Measurements from ENCODE around the gene PKNOX2. TPM values are rescaled to one million over a fixed set of nuclear protein-coding genes. Genes with fewer than 3 reads are reported as not detected.
A peak's percentile ranks its signal among the peaks of the same experiment; 100 is the strongest.

PKNOX2 gene
- total RNA-seq, 4 donors from 2014 or later = 0.83 to 4.1 (median 2.5) TPM

GRCh38 chr11:125376117-125376516, 211.6 kb downstream of the PKNOX2 start:
- WGBS = 27% methylated on average over 9 of the region's 9 CpGs
- intact Hi-C loops (cut with DNase I) = no loop called here

GRCh38 chr11:125376856-125377255, 212.3 kb downstream of the PKNOX2 start:
- DNase-seq (ENCODE audit: extremely low spot score) = no peak
- Histone ChIP-seq H3K27ac (replicated peaks in 1 of 4) (peak overlapping the region; percentile 53 to 77 (median 72)), H3K36me3 (no peaks in the 10 kb centered on the region), H3K4me1 (peaks cover 19 to 39% (median 30%) of the 10 kb centered on the region in 4 donors), H3K9me3 (no peaks in the 10 kb centered on the region), H3K4me3 (no peak overlapping the region), H3K27me3 (no peaks in the 10 kb centered on the region)
- intact Hi-C loops (cut with DNase I) = no loop called here
- WGBS = 42% methylated on average over 5 of the region's 5 CpGs
- TF ChIP-seq EP300 (IDR thresholded peaks at IDR 0.05) (no peak), POLR2A (IDR thresholded peaks at IDR 0.05; ENCODE audit: low read depth) (no peak), CTCF (IDR thresholded peaks at IDR 0.05) (no peak), POLR2AphosphoS5 (IDR thresholded peaks at IDR 0.05) (no peak)

More at GRCh38 chr11:125376117-125376516, 211.6 kb downstream of the PKNOX2 start:
- peak; percentile 56 to 66 for TF ChIP-seq POLR2AphosphoS5 (IDR thresholded peaks at IDR 0.05)
- no peak for TF ChIP-seq EP300 (IDR thresholded peaks at IDR 0.05)
- peak; percentile 95 for DNase-seq (ENCODE audit: extremely low spot score)
- Histone ChIP-seq H3K36me3 (no peaks in the 10 kb centered on the region), H3K4me3 (peak overlapping the region; percentile 7 to 28 (median 12)), H3K27ac (replicated peaks in 1 of 4) (peak overlapping the region; percentile 53 to 77 (median 72)), H3K9me3 (no peaks in the 10 kb centered on the region), H3K4me1 (peaks cover 19 to 39% (median 30%) of the 10 kb centered on the region in 4 donors), H3K27me3 (no peaks in the 10 kb centered on the region)

GRCh38 chr11:125378083-125378482, 213.5 kb downstream of the PKNOX2 start:
- no peak for TF ChIP-seq EP300 (IDR thresholded peaks at IDR 0.05)
- TF ChIP-seq POLR2A (IDR thresholded peaks at IDR 0.05; ENCODE audit: low read depth) = no peak
- TF ChIP-seq POLR2AphosphoS5 (IDR thresholded peaks at IDR 0.05) = no peak
- TF ChIP-seq CTCF (IDR thresholded peaks at IDR 0.05) = no peak
- DNase-seq (ENCODE audit: extremely low spot score) = no peak
- intact Hi-C loops (cut with DNase I) = no loop called here
- H3K4me3 ChIP-seq = no peak overlapping the region
- H3K27ac ChIP-seq (replicated peaks in 1 of 4) = no peak overlapping the region
- no peaks in the 10 kb centered on the region for H3K36me3 ChIP-seq
- H3K9me3 ChIP-seq = no peaks in the 10 kb centered on the region
- peaks cover 19 to 43% (median 28%) of the 10 kb centered on the region in 4 donors for H3K4me1 ChIP-seq
- no peaks in the 10 kb centered on the region for H3K27me3 ChIP-seq
- WGBS = 96% methylated on average over 4 of the region's 7 CpGs

GRCh38 chr11:125378571-125378970, 214.0 kb downstream of the PKNOX2 start:
- intact Hi-C loops (cut with DNase I) = no loop called here
- WGBS = 95% methylated on average over 6 of the region's 6 CpGs
- no peak for DNase-seq (ENCODE audit: extremely low spot score)
- Histone ChIP-seq H3K36me3 (no peaks in the 10 kb centered on the region), H3K4me3 (no peak overlapping the region), H3K9me3 (no peaks in the 10 kb centered on the region), H3K27me3 (no peaks in the 10 kb centered on the region), H3K4me1 (peaks cover 19 to 42% (median 27%) of the 10 kb centered on the region in 4 donors), H3K27ac (replicated peaks in 1 of 4) (no peak overlapping the region)
- TF ChIP-seq EP300 (IDR thresholded peaks at IDR 0.05) = no peak
- no peak for TF ChIP-seq CTCF (IDR thresholded peaks at IDR 0.05)
- TF ChIP-seq POLR2AphosphoS5 (IDR thresholded peaks at IDR 0.05) = no peak
- TF ChIP-seq POLR2A (IDR thresholded peaks at IDR 0.05; ENCODE audit: low read depth) = no peak

GRCh38 chr11:125379565-125379964, 215.0 kb downstream of the PKNOX2 start:
- 73% methylated on average over 5 of the region's 5 CpGs for WGBS
- H3K36me3 ChIP-seq = no peaks in the 10 kb centered on the region
- intact Hi-C loops (cut with DNase I) = no loop called here
- no peak for TF ChIP-seq POLR2A (IDR thresholded peaks at IDR 0.05; ENCODE audit: low read depth)
- no peak for TF ChIP-seq CTCF (IDR thresholded peaks at IDR 0.05)
- no peak for TF ChIP-seq POLR2AphosphoS5 (IDR thresholded peaks at IDR 0.05)
- TF ChIP-seq EP300 (IDR thresholded peaks at IDR 0.05) = no peak
- DNase-seq (ENCODE audit: extremely low spot score) = no peak
- H3K27me3 ChIP-seq = no peaks in the 10 kb centered on the region
- H3K4me3 ChIP-seq = no peak overlapping the region
- H3K9me3 ChIP-seq = no peaks in the 10 kb centered on the region
- H3K4me1 ChIP-seq = peaks cover 16 to 32% (median 21%) of the 10 kb centered on the region in 4 donors
- no peak overlapping the region for H3K27ac ChIP-seq (replicated peaks in 1 of 4)

Measured in esophagus muscularis mucosa (tissue), 4 donors.